ENCODE measurements around the gene METTL25B.

METTL25B gene

DNA sequence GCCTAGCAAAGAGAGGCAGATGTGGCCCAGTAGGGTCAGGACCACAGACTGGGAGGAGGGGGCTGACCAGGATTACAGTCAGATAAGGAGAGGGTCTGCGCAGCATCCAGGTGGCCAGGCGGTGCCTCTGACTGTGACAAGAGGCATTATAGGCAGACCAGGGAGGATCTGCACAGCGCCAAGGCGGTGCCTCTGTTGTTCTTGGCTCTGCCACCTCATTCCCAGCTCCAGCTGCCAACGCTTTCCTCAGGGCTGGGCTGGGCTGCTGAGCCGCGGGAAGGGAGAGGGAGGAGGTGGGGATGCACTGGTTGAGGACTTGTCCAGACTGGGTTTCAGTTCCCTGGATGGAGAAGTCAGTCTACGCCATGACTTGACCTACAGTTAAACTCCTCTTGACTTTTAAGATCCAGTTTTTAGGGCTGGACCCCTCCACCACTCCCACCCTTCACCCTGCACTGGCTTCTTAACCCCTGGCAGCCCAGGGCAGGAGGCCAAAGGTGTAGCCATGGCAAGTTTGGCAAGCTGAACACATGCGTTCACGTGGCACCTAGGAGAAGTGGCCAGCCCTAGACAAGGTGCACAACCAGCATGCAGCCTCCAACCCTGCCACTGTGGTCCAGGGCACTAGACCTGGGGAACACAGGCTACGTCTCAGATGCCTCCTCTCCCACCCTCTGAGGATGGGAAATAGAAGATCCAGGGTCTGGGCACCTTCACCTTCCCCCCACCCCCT, 18.3 kb upstream of the METTL25B start:
- no peaks in the 10 kb centered on the region for H4K20me1 ChIP-seq (ENCODE audit: insufficient read depth)
- no peak overlapping the region for H3K9ac ChIP-seq
- TF ChIP-seq, protein P1, sequence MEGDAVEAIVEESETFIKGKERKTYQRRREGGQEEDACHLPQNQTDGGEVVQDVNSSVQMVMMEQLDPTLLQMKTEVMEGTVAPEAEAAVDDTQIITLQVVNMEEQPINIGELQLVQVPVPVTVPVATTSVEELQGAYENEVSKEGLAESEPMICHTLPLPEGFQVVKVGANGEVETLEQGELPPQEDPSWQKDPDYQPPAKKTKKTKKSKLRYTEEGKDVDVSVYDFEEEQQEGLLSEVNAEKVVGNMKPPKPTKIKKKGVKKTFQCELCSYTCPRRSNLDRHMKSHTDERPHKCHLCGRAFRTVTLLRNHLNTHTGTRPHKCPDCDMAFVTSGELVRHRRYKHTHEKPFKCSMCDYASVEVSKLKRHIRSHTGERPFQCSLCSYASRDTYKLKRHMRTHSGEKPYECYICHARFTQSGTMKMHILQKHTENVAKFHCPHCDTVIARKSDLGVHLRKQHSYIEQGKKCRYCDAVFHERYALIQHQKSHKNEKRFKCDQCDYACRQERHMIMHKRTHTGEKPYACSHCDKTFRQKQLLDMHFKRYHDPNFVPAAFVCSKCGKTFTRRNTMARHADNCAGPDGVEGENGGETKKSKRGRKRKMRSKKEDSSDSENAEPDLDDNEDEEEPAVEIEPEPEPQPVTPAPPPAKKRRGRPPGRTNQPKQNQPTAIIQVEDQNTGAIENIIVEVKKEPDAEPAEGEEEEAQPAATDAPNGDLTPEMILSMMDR (conservative IDR thresholded peaks at IDR 0.05; ENCODE audit: low read depth, low read length), result no peak
- H2AFZ ChIP-seq (ENCODE audit: low read depth), result no peak overlapping the region
- no peak overlapping the region for H3K4me2 ChIP-seq
- peaks cover 17% of the 10 kb centered on the region for H3K4me1 ChIP-seq (ENCODE audit: low read depth, poor library complexity, severe bottlenecking)
- peaks cover 58% of the 10 kb centered on the region for H3K27me3 ChIP-seq (ENCODE audit: insufficient read depth, low read depth)
- H3K36me3 ChIP-seq (ENCODE audit: insufficient read depth), result no peaks in the 10 kb centered on the region
- no peak overlapping the region for H3K27ac ChIP-seq
- H3K79me2 ChIP-seq (ENCODE audit: insufficient read depth, low read depth), result no peaks in the 10 kb centered on the region
- no peak overlapping the region for H3K4me3 ChIP-seq (IDR thresholded peaks at IDR 0.05; ENCODE audit: insufficient read depth, low read depth, low read length)

DNA sequence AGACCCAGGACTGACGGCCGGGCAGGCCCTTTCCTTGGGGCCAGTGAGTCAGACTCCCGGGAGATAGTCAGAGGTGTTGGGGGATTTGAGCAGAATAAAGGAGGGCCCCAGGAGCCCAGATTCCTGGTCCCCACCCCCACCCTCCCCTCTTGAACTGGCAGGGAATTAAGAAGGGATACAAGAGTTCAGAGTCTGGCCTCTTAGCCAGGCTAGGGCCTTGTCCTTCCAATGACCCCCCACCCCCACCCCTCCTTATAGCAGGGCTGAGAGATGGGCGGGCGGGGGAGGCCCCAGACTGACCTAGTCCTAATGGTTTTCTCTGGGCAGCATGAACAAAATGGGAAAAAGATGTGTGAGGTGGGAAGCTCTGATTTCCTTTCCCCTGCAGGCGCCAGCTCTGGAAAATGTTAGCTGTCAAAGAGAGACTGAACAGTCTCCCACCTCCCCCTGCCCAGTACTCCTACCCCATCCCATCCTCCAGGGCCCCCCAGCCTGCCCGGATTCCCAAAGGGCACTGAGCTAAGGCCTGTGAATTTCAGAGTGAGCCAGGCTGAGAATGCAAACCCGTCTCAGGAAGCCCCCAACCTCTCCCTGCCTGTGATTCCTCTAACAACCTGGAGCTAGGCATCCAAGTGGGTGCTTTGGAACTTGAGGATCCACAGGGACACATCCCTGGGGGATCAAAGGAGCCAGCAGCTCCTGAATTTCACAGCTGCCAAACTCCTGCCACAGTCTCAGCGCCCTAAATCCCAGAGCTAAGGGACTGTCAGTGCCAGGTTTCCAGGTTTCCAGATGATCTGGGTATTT, 17.1 kb upstream of the METTL25B start:
- peaks cover 4% of the 10 kb centered on the region for H3K4me1 ChIP-seq (ENCODE audit: low read depth, poor library complexity, severe bottlenecking)
- H3K9ac ChIP-seq, result no peak overlapping the region

DNA sequence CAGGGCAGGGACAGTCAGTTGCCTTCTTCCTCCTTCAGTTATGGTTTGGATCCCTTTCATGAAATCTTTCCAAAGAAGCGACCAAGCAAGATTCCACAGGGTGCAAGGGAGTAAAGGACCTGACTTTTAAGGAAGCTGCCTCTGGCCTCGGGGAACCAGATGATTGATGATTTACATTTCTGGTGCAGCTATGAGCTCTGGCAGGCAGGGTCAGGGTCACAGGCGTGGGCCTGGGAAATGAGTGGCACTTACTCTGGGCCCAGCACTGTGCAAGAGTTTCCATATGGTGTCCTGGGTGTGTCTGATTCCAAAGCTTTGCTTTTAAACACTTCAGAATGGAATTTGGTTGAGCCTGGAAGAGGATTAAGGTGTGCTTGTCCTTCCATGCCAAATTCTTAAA, 15.6 kb upstream of the METTL25B start:
- no peak overlapping the region for H3K27ac ChIP-seq
- H3K79me2 ChIP-seq (ENCODE audit: insufficient read depth, low read depth), result no peaks in the 10 kb centered on the region
- H3K9ac ChIP-seq, result no peak overlapping the region
- no peak overlapping the region for H3K4me2 ChIP-seq
- TF ChIP-seq, protein P1 (conservative IDR thresholded peaks at IDR 0.05; ENCODE audit: low read depth, low read length), result no peak
- H3K4me3 ChIP-seq (IDR thresholded peaks at IDR 0.05; ENCODE audit: insufficient read depth, low read depth, low read length), result no peak overlapping the region
- H4K20me1 ChIP-seq (ENCODE audit: insufficient read depth), result no peaks in the 10 kb centered on the region
- H3K4me1 ChIP-seq (ENCODE audit: low read depth, poor library complexity, severe bottlenecking), result no peaks in the 10 kb centered on the region
- no peaks in the 10 kb centered on the region for H3K36me3 ChIP-seq (ENCODE audit: insufficient read depth)
- no peak overlapping the region for H2AFZ ChIP-seq (ENCODE audit: low read depth)
- H3K27me3 ChIP-seq (ENCODE audit: insufficient read depth, low read depth), result peaks cover 31% of the 10 kb centered on the region; the same call in 1 of the 2 replicates

More for the DNA sequence above, 17.1 kb upstream of the METTL25B start:
- Histone ChIP-seq H2AFZ (ENCODE audit: low read depth) (no peak overlapping the region), H3K4me3 (IDR thresholded peaks at IDR 0.05; ENCODE audit: insufficient read depth, low read depth, low read length) (no peak overlapping the region), H3K4me2 (no peak overlapping the region), H3K27me3 (ENCODE audit: insufficient read depth, low read depth) (peaks cover 45% of the 10 kb centered on the region), H3K27ac (no peak overlapping the region), H3K79me2 (ENCODE audit: insufficient read depth, low read depth) (no peaks in the 10 kb centered on the region), H3K36me3 (ENCODE audit: insufficient read depth) (no peaks in the 10 kb centered on the region), H4K20me1 (ENCODE audit: insufficient read depth) (no peaks in the 10 kb centered on the region)
- TF ChIP-seq, protein P1 (conservative IDR thresholded peaks at IDR 0.05; ENCODE audit: low read depth, low read length), result no peak

DNA sequence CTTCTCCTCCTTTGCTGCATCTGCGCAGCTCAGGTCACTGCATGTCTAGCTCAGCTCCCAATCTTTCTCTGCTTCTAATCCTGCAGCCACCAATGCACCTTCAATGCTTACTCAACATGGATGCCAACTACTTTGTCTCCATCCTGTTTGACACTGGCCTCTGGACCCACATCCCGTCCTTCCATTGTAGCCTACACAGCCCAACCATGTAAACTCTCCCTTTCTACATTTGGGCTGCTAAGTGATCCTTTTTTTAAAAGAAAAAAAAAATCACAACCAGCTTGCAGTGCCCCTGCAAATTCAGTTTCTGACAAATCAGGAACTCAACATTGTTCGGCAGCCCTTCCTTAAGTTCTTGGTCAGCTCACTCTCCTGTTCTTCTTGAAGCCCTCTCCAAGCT, 13.4 kb upstream of the METTL25B start:
- H3K4me3 ChIP-seq (IDR thresholded peaks at IDR 0.05; ENCODE audit: insufficient read depth, low read depth, low read length), result no peak overlapping the region
- H2AFZ ChIP-seq (ENCODE audit: low read depth), result no peak overlapping the region
- H4K20me1 ChIP-seq (ENCODE audit: insufficient read depth), result no peaks in the 10 kb centered on the region
- H3K27me3 ChIP-seq (ENCODE audit: insufficient read depth, low read depth), result peaks cover 17% of the 10 kb centered on the region; the same call in 1 of the 2 replicates
- H3K36me3 ChIP-seq (ENCODE audit: insufficient read depth), result no peaks in the 10 kb centered on the region
- no peak overlapping the region for H3K9ac ChIP-seq
- H3K4me1 ChIP-seq (ENCODE audit: low read depth, poor library complexity, severe bottlenecking), result no peaks in the 10 kb centered on the region
- TF ChIP-seq, protein P1 (conservative IDR thresholded peaks at IDR 0.05; ENCODE audit: low read depth, low read length), result no peak
- H3K4me2 ChIP-seq, result no peak overlapping the region
- no peaks in the 10 kb centered on the region for H3K79me2 ChIP-seq (ENCODE audit: insufficient read depth, low read depth)
- no peak overlapping the region for H3K27ac ChIP-seq
